ENCODE data around the gene LCN2.

DNA sequence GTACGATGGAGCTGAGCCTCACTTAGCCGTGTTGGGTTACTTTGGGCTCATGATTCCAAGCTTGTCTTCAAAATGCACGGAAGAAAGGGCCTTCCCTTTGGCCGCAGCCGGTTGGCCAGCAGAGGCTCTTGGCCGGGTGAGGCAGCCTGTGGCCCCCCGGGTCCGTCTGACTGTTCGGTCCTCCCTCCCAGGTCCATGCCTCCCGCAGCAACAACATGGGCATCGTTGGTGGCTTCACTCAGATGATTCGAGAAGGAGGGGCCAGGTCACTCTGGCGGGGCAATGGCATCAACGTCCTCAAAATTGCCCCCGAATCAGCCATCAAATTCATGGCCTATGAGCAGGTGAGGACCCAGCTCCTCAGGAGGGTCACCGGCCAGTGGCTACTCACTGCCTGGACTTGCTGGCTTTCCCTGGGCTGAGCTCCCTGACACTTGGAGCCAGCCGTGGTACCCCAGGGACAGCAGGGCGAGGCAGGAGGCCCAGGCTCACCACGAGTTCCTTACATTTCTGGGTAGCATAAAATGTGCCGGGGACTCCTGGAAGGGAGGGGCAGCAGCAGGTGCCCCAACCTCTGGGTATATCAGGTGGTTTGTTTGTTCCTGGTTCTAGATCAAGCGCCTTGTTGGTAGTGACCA is 43.6 kb upstream of the LCN2 start:
- TF ChIP-seq ZNF274 (IDR thresholded peaks at IDR 0.05; ENCODE audit: low read depth, low read length) (no peak), YY1 (IDR thresholded peaks at IDR 0.05; ENCODE audit: insufficient read depth, insufficient read length) (no peak)
